ENCODE measurements around the gene MOB1B. TPM values are rescaled to one million over a fixed set of nuclear protein-coding genes. Genes with fewer than 3 reads are reported as not detected.

The MOB1B gene
- total RNA-seq, 1 donor from 2014 or later = 48.2 TPM

DNA sequence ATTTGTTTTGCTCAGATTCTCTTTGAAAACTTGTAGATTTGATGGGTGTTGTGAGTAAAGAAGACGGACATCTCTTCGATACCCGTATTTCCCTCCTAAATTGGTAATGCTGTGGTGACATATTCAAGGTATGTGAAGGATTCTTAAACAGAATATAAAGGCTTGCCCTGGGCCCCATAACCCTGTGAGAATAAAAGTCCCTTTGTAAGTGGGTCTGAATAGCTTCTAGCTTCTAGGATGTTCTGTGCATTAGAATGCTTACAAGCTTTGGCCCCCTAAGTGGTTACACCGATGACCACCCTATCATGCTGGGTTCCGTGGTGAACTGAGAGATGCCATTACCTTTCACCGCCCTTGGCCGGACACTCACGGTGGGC lies 574 bp upstream of the MOB1B start:
- Mint-ChIP-seq H3K9me3 (no peaks in the 10 kb centered on the region), H3K36me3 (peaks cover 16% of the 10 kb centered on the region), H3K27ac (peak overlapping the region; percentile 90), H3K4me1 (ENCODE audit: unreplicated experiment) (peaks cover 17% of the 10 kb centered on the region), H3K27me3 (no peaks in the 10 kb centered on the region), H3K4me3 (peak overlapping the region; percentile 100)
- no peak for DNase-seq (ENCODE audit: extremely low spot score, unreplicated experiment)
- TF ChIP-seq, protein P1, sequence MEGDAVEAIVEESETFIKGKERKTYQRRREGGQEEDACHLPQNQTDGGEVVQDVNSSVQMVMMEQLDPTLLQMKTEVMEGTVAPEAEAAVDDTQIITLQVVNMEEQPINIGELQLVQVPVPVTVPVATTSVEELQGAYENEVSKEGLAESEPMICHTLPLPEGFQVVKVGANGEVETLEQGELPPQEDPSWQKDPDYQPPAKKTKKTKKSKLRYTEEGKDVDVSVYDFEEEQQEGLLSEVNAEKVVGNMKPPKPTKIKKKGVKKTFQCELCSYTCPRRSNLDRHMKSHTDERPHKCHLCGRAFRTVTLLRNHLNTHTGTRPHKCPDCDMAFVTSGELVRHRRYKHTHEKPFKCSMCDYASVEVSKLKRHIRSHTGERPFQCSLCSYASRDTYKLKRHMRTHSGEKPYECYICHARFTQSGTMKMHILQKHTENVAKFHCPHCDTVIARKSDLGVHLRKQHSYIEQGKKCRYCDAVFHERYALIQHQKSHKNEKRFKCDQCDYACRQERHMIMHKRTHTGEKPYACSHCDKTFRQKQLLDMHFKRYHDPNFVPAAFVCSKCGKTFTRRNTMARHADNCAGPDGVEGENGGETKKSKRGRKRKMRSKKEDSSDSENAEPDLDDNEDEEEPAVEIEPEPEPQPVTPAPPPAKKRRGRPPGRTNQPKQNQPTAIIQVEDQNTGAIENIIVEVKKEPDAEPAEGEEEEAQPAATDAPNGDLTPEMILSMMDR (conservative IDR thresholded peaks at IDR 0.05) = no peak

DNA sequence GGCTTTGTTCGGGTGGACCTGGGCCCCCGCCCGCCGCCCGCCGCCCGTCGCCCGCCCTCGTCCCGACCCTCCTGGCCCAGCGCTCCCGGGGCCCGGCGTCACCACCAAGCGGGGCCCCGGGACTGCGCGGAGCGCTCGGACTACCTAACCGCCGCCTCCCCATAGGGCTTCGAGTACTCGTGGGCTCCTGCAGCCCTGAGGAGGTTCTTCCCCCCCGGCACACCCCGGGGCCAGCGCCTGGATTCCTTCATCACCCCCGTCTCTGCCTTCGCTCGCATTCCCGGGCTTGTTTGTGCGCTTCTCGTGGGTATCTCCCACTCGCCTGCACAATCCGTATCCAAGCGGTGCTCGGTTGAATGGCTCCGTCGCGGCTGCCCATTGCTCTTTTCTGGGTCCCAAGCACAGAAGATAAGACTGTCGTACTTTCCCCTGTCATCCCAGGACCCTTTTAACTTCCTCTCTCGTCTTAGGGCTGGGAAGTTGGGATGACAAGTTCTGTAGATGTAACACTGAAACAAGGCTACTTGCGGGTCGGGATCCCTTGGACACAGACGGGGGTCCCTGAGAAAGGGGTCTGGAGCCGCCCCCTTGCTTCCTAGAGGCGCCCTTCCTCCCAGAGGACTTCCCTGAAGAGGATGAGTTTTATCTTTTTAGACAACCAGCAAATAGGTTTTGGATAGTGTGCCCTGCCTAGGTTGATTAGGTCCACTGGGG lies 565 bp downstream of the MOB1B start:
- peaks cover 22% of the 10 kb centered on the region for H3K36me3 Mint-ChIP-seq
- no peaks in the 10 kb centered on the region for H3K9me3 Mint-ChIP-seq
- DNase-seq (ENCODE audit: extremely low spot score, unreplicated experiment) = peak; percentile 69
- TF ChIP-seq, protein P1 (conservative IDR thresholded peaks at IDR 0.05) = no peak
- peak overlapping the region; percentile 90 for H3K27ac Mint-ChIP-seq
- H3K27me3 Mint-ChIP-seq = no peaks in the 10 kb centered on the region
- H3K4me3 Mint-ChIP-seq = peak overlapping the region; percentile 100
- peaks cover 22% of the 10 kb centered on the region for H3K4me1 Mint-ChIP-seq (ENCODE audit: unreplicated experiment)

DNA sequence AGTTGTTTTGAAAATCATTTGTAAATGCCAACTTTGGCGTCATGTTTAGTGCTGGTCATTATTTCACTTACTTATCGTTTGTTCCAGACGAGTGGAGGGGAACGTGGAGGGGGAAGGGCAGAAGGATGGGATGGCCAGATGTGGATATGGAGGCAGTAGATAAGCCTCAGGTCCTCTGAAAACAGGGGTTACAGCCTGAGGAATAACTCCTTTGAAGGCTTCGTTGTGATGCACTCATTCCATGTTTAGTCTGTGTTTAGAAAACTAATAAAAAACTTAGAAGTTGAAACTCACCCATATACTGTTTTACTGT lies 1.1 kb downstream of the MOB1B start:
- TF ChIP-seq, protein P1 (conservative IDR thresholded peaks at IDR 0.05) = no peak
- peaks cover 22% of the 10 kb centered on the region for H3K36me3 Mint-ChIP-seq
- no peak for DNase-seq (ENCODE audit: extremely low spot score, unreplicated experiment)
- H3K4me1 Mint-ChIP-seq (ENCODE audit: unreplicated experiment) = peaks cover 22% of the 10 kb centered on the region
- peak overlapping the region; percentile 100 for H3K4me3 Mint-ChIP-seq
- no peaks in the 10 kb centered on the region for H3K27me3 Mint-ChIP-seq
- H3K9me3 Mint-ChIP-seq = no peaks in the 10 kb centered on the region
- peak overlapping the region; percentile 90 for H3K27ac Mint-ChIP-seq

DNA sequence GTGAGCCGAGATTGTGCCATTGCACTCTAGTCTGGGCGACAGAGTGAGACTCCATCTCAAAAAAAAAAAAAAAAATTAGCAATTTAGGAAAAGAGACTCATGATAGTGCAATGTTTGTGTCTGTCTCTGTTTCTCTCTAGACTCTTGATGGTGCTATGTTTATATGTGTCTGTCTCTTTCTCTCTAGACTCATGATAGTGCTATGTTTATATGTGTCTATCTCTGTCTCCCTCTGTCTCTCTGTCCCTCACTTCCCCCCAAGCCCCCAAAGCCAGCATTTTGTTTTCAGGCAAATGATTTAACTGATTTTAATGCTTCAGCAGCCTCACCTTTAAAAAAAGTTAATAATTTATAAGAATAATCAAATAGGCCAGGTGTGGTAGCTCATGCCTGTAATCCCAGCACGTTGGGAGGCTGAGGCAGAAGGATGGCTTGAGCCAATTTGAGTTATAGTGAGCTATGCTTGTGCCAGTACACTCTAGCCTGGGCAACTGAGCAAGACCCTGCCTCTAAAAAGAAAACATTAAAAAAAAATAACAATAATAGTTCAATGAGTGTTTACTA lies 6.9 kb downstream of the MOB1B start:
- no peaks in the 10 kb centered on the region for H3K27me3 Mint-ChIP-seq
- H3K27ac Mint-ChIP-seq = no peak overlapping the region
- DNase-seq (ENCODE audit: extremely low spot score, unreplicated experiment) = no peak
- H3K9me3 Mint-ChIP-seq = no peaks in the 10 kb centered on the region
- no peak overlapping the region for H3K4me3 Mint-ChIP-seq
- TF ChIP-seq, protein P1 (conservative IDR thresholded peaks at IDR 0.05) = no peak
- peaks cover 36% of the 10 kb centered on the region for H3K36me3 Mint-ChIP-seq
- H3K4me1 Mint-ChIP-seq (ENCODE audit: unreplicated experiment) = peaks cover 10% of the 10 kb centered on the region

DNA sequence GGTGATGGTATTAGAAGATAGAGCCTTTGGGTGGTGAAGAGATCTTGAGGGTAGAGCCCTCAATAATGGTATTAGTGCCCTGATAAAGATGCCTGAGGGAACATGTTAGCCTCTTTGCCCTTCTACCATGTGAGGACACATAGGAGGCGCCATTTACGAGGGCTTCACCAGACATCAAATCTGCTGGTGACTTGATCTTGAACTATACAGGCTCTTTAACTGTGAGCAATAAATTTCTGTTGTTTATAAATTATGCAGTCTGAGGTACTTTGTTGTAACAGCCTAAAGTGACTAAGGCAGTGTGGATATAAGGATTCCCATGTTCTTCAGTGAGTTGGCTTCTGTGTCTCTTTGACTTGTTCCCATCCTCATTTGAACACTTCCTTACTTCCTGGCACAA lies 11.8 kb downstream of the MOB1B start:
- no peaks in the 10 kb centered on the region for H3K4me1 Mint-ChIP-seq (ENCODE audit: unreplicated experiment)
- H3K36me3 Mint-ChIP-seq = peaks cover 20% of the 10 kb centered on the region
- peaks cover 7% of the 10 kb centered on the region for H3K9me3 Mint-ChIP-seq
- H3K27me3 Mint-ChIP-seq = no peaks in the 10 kb centered on the region
- H3K27ac Mint-ChIP-seq = no peak overlapping the region
- H3K4me3 Mint-ChIP-seq = no peak overlapping the region
- TF ChIP-seq, protein P1 (conservative IDR thresholded peaks at IDR 0.05) = no peak
- no peak for DNase-seq (ENCODE audit: extremely low spot score, unreplicated experiment)

Data from type B pancreatic cell (in vitro differentiated cells).